WERI-Rb-1 (cell line): ENCODE results near the gene RNF19B.

Experiments
- DNase-seq: peaks from one replicate; pipeline ENCODE4 v3.0.0-alpha.2; 2020
- H3K27ac ChIP-seq: fragments of 250-450 bp; sonication (Bioruptor Pico); 2 replicates; pipeline ENCODE4 v1.5.1; 2020; ENCODE audit warnings: mild to moderate bottlenecking, moderate library complexity
- H3K27me3 ChIP-seq: fragments of 250-450 bp; sonication (Bioruptor Pico); 2 replicates; pipeline ENCODE4 v1.5.1; 2021; ENCODE audit warnings: mild to moderate bottlenecking, low read depth, moderate library complexity; ENCODE audit not compliant: insufficient read depth, severe bottlenecking
- H3K36me3 ChIP-seq: fragments of 250-450 bp; sonication (Bioruptor Pico); 2 replicates; pipeline ENCODE4 v1.5.1; 2020; ENCODE audit warnings: mild to moderate bottlenecking, moderate library complexity
- H3K4me3 ChIP-seq: 2 replicates; pipeline ENCODE4 v1.5.1; 2011; ENCODE audit warnings: low read depth, mild to moderate bottlenecking, control low read depth, low read length
- H3K9me3 ChIP-seq: fragments of 250-450 bp; sonication (Bioruptor Pico); 2 replicates; pipeline ENCODE4 v1.5.1; 2021; ENCODE audit warnings: mild to moderate bottlenecking, moderate library complexity; ENCODE audit not compliant: severe bottlenecking
- TF ChIP-seq, protein P1 (sequence below): IDR thresholded peaks from 2 replicates; pipeline ENCODE4 v1.5.1; 2011; ENCODE audit warnings: low read depth, mild to moderate bottlenecking, control low read depth, inconsistent platforms, low read length

RNF19B gene

DNA sequence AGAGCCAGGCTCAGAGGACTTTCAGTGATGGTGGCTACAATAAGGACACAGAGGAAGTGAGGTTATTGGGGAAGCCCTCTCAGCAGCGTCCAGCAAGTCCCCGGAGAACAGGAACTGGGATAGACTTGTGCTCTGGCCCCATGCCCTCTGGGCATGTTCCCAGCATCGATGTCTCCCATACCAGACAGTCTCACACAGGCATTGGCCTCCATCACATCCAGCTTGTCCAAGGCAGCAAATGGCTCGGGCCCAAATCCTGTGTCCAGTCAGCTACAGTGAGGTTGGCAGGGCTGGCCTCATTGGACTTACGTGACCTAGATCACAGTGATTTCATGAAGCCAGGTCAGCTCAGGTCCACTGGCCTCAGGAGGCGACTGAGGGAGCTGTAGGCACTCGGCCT lies 43.8 kb downstream of the RNF19B start:
- TF ChIP-seq, protein P1, sequence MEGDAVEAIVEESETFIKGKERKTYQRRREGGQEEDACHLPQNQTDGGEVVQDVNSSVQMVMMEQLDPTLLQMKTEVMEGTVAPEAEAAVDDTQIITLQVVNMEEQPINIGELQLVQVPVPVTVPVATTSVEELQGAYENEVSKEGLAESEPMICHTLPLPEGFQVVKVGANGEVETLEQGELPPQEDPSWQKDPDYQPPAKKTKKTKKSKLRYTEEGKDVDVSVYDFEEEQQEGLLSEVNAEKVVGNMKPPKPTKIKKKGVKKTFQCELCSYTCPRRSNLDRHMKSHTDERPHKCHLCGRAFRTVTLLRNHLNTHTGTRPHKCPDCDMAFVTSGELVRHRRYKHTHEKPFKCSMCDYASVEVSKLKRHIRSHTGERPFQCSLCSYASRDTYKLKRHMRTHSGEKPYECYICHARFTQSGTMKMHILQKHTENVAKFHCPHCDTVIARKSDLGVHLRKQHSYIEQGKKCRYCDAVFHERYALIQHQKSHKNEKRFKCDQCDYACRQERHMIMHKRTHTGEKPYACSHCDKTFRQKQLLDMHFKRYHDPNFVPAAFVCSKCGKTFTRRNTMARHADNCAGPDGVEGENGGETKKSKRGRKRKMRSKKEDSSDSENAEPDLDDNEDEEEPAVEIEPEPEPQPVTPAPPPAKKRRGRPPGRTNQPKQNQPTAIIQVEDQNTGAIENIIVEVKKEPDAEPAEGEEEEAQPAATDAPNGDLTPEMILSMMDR = no peak
- no peaks in the 10 kb centered on the region for H3K9me3 ChIP-seq
- H3K36me3 ChIP-seq = no peaks in the 10 kb centered on the region

DNA sequence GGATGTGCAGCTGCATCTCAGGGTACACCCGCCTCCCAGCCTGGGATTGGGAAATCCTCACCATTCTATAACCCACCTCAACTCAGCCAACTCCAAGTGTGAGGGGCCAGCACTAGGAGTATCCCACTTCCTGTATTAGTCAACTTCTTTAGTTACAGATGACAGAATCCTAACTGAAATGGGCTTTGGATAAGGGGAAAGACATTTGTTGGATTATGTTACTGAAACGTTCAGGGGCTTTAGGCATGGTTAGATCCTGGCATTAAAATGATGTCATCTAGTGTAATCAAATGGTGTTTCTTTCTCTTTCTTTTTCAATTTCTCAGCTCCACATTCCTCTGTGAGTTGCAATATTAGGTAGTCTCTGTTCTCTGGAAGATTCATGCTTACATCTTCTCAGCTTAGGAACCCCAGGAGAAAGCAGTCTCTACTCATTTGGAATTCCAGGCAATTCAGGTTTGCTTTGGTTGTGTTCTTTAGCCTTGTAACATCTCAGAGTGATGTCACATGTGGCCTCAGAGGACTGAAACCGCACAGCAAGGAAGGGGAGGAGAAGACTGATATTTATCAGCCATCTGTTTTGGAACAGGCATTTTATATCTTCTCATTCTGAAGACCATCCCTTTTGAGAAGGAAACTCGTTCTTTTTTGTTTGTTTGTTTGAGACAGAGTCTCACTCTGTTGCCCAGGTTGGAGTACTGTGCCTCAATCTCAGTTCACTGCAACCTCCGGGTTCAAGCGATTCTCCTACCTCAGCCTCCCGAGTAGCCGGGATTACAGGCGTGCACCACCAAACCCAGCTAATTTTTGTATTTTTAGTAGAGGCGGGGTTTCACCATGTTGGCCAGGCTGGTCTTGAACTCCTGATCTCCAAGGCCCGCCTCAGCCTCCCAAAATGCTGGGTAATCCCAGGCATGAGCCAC lies 44.5 kb downstream of the RNF19B start:
- peak overlapping the region; percentile 76 for H3K27ac ChIP-seq
- TF ChIP-seq, protein P1 = no peak

More for the DNA sequence above, 43.8 kb downstream of the RNF19B start:
- 0 out of 2 replicates have a peak overlapping the region, but pooled peaks have one; percentile 2 for H3K4me3 ChIP-seq
- peak overlapping the region; percentile 76 for H3K27ac ChIP-seq
- H3K27me3 ChIP-seq = no peaks in the 10 kb centered on the region
- DNase-seq = peak; percentile 90

DNA sequence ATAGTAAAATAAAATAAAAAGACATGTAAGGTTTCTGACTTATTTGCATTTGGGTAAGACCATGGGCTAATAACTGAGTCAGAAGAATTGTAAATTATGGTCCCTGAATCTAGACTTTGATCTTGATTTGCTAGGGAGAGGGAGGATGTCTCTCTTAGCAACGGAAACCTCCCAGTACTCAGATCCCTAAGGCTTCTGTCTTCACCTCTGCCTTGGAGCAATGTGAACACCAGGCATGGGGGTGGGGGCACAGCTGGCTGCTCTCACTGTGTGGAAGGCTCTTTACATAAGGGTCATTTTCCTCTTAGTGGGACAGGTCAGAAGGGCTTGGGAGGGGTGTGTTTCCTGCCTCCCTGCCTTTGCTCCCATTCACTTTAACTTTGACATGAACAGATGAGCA lies 46.4 kb downstream of the RNF19B start:
- Histone ChIP-seq H3K27me3 (no peaks in the 10 kb centered on the region), H3K27ac (no peak overlapping the region), H3K9me3 (peaks cover 4% of the 10 kb centered on the region), H3K36me3 (no peaks in the 10 kb centered on the region), H3K4me3 (no peak overlapping the region)
- DNase-seq = no peak
- TF ChIP-seq, protein P1 = no peak

More for the DNA sequence above, 44.5 kb downstream of the RNF19B start:
- Histone ChIP-seq H3K27me3 (no peaks in the 10 kb centered on the region), H3K9me3 (no peaks in the 10 kb centered on the region), H3K4me3 (no peak overlapping the region), H3K36me3 (no peaks in the 10 kb centered on the region)
- DNase-seq = no peak

DNA sequence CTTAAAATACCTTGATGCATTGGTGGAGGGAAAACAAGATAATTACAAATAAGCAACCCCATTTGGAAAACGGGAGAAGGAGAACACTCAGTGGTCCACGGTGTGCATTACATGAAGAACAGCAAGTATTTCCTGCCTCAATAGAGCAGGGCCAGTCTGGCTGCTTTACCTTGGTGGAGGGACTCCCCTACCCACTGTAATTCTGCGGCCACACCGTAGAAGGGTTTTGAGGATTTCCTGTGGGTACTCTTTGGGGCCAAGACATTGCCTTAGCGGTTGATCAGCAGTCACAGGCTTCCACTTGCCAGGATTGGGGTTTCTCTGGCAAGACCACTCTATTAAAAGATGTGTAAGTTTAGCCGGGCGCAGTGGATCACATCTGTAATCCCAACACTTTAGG lies 47.1 kb downstream of the RNF19B start:
- H3K27me3 ChIP-seq = no peaks in the 10 kb centered on the region
- TF ChIP-seq, protein P1 = no peak
- H3K27ac ChIP-seq = no peak overlapping the region

DNA sequence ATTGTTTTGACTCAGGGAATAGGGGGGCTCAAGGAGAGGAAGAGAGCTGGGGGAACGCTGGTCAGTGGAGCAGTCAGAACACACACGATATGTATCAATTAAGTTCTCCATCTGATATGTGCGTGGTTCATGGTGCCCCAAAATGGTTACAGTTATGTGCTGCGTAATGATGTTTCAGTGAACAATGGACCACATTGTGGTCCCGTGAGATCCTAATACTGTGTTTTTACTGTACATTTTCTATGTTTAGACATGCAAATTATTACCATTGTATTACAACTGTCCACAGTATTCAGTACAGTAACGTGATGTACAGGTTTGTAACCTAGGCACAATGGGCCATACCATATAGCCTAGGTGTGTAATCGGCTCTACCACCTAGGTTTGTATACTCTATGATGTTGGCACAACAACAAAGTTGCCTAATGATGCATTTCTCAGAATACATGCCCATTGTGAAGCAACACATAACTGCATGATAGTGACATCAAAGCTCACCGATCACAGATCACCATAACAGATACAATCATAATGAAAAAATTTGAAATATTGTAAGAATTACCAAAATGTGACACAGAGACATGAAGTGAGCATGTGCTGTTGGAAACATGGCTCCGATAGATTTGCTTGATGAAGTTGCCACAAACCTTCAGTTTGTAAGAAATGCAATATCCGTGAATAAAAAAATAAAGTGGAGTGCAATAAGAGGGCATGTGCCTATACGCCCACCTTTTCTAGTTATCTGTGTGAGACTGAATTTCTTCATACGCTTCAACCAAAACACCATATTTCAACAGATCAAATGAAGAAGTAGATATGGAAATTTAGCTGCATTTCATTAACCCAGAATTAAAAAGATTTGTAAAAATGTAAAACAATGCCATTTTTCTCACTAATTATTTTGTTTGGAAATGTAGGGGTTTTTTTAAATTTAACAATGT lies 48.6 kb downstream of the RNF19B start:
- Histone ChIP-seq H3K9me3 (peaks cover 4% of the 10 kb centered on the region), H3K27ac (no peak overlapping the region), H3K4me3 (no peak overlapping the region), H3K36me3 (no peaks in the 10 kb centered on the region), H3K27me3 (no peaks in the 10 kb centered on the region)
- TF ChIP-seq, protein P1 = no peak
- DNase-seq = no peak

More for the DNA sequence above, 47.1 kb downstream of the RNF19B start:
- DNase-seq = no peak
- peaks cover 4% of the 10 kb centered on the region for H3K9me3 ChIP-seq
- no peaks in the 10 kb centered on the region for H3K36me3 ChIP-seq
- no peak overlapping the region for H3K4me3 ChIP-seq
